WTC11 (cell line): ENCODE measurements around the gene ELAPOR1. TPM values are rescaled to one million over a fixed set of nuclear protein-coding genes. Genes with fewer than 3 reads are reported as not detected.
A peak's percentile ranks its signal among the peaks of the same experiment; 100 is the strongest.

Experiments
- ATAC-seq: fragments of 200-7000 bp; cut with Tn5 transposase; 2 replicates; pipeline ENCODE4 v1.10.0; 2021; ENCODE audit warnings: mild to moderate bottlenecking, moderate library complexity
- CTCF ChIA-PET: fragments of 300-600 bp; sonication (Branson Sonifier 250); formaldehyde crosslinking; loops from one replicate; lab custom pipeline; 2021; ENCODE audit warnings: antibody characterized with exemption; lab: Charles Lee
- POLR2A ChIA-PET: fragments of 350-600 bp; sonication (Branson Sonifier 250); formaldehyde crosslinking; loops from one replicate; lab custom pipeline; 2021; ENCODE audit warnings: antibody characterized with exemption; lab: Charles Lee
- DNase-seq: peaks from one replicate; pipeline ENCODE4 v3.0.0; 2021; ENCODE audit warnings: low spot score
- H3K27ac Mint-ChIP-seq: 2 replicates; pipeline ENCODE4 v1.8.0; 2021; ENCODE audit warnings: mixed read lengths
- H3K27me3 Mint-ChIP-seq: 2 replicates; pipeline ENCODE4 v1.8.0; 2021; ENCODE audit warnings: low read depth, mild to moderate bottlenecking, moderate library complexity, mixed read lengths
- H3K36me3 Mint-ChIP-seq: 2 replicates; pipeline ENCODE4 v1.8.0; 2021; ENCODE audit warnings: mixed read lengths
- H3K4me1 Mint-ChIP-seq: 2 replicates; pipeline ENCODE4 v1.8.0; 2022; ENCODE audit warnings: mixed read lengths
- H3K4me3 Mint-ChIP-seq: 2 replicates; pipeline ENCODE4 v1.8.0; 2021; ENCODE audit warnings: mild to moderate bottlenecking, moderate library complexity, mixed read lengths
- H3K9me3 Mint-ChIP-seq: 2 replicates; pipeline ENCODE4 v1.8.0; 2021; ENCODE audit warnings: mixed read lengths
- ARID4B ChIP-seq: sonication (generic); formaldehyde crosslinking; IDR thresholded peaks from 2 replicates; pipeline ENCODE4 v1.8.0; 2023; ENCODE audit warnings: missing genetic modification reagents, mild to moderate bottlenecking, borderline replicate concordance
- ATF1 ChIP-seq: sonication (generic); formaldehyde crosslinking; IDR thresholded peaks from 2 replicates; pipeline ENCODE4 v1.8.1; 2023; ENCODE audit warnings: mild to moderate bottlenecking, moderate library complexity, missing genetic modification reagents
- CREM ChIP-seq: sonication (generic); formaldehyde crosslinking; IDR thresholded peaks from 2 replicates; pipeline ENCODE4 v1.8.1; 2022; ENCODE audit warnings: mild to moderate bottlenecking, missing genetic modification reagents, moderate library complexity
- CTCF ChIP-seq: fragments of 200-600 bp; IDR thresholded peaks from 2 replicates; pipeline ENCODE4 v1.8.0; 2022; ENCODE audit warnings: antibody characterized with exemption
- E2F1 ChIP-seq: sonication (generic); formaldehyde crosslinking; IDR thresholded peaks from 2 replicates; pipeline ENCODE4 v1.8.0; 2022; ENCODE audit warnings: mild to moderate bottlenecking, missing genetic modification reagents
- ESRRA ChIP-seq: sonication (generic); formaldehyde crosslinking; IDR thresholded peaks from 2 replicates; pipeline ENCODE4 v1.8.1; 2022; ENCODE audit warnings: mild to moderate bottlenecking, missing genetic modification reagents, borderline replicate concordance
- ETV6 ChIP-seq: sonication (generic); formaldehyde crosslinking; IDR thresholded peaks from 2 replicates; pipeline ENCODE4 v1.8.1; 2022; ENCODE audit warnings: mild to moderate bottlenecking, missing genetic modification reagents
- FOXP1 ChIP-seq: sonication (generic); formaldehyde crosslinking; IDR thresholded peaks from 2 replicates; pipeline ENCODE4 v1.8.0; 2022; ENCODE audit warnings: missing genetic modification reagents, mild to moderate bottlenecking, moderate library complexity, borderline replicate concordance
- HMGA2 ChIP-seq: fragments of 250-450 bp; sonication (Bioruptor Pico); IDR thresholded peaks from 2 replicates; pipeline ENCODE4 v1.4.0; 2021; ENCODE audit warnings: mild to moderate bottlenecking, moderate library complexity
- HMGXB4 ChIP-seq: sonication (generic); formaldehyde crosslinking; IDR thresholded peaks from 2 replicates; pipeline ENCODE4 v1.8.1; 2023; ENCODE audit warnings: mild to moderate bottlenecking, moderate library complexity, missing genetic modification reagents
- JUN ChIP-seq: sonication (generic); formaldehyde crosslinking; IDR thresholded peaks from 2 replicates; pipeline ENCODE4 v1.8.0; 2023; ENCODE audit warnings: mild to moderate bottlenecking, missing genetic modification reagents
- NR2C2 ChIP-seq: sonication (generic); formaldehyde crosslinking; IDR thresholded peaks from 2 replicates; pipeline ENCODE4 v1.8.0; 2022; ENCODE audit warnings: mild to moderate bottlenecking, missing genetic modification reagents
- RELA ChIP-seq: sonication (generic); formaldehyde crosslinking; IDR thresholded peaks from 2 replicates; pipeline ENCODE4 v1.8.1; 2022; ENCODE audit warnings: missing genetic modification reagents, mild to moderate bottlenecking, borderline replicate concordance
- TEAD1 ChIP-seq: sonication (generic); formaldehyde crosslinking; IDR thresholded peaks from 2 replicates; pipeline ENCODE4 v1.8.0; 2022; ENCODE audit warnings: mild to moderate bottlenecking, missing genetic modification reagents
- TEAD4 ChIP-seq: sonication (generic); formaldehyde crosslinking; IDR thresholded peaks from 2 replicates; pipeline ENCODE4 v1.8.0; 2022; ENCODE audit warnings: mild to moderate bottlenecking, missing genetic modification reagents
- TP53 ChIP-seq: sonication (generic); formaldehyde crosslinking; IDR thresholded peaks from 2 replicates; pipeline ENCODE4 v1.8.1; 2023; ENCODE audit warnings: mild to moderate bottlenecking, missing genetic modification reagents
- ZNF121 ChIP-seq: sonication (generic); formaldehyde crosslinking; IDR thresholded peaks from 2 replicates; pipeline ENCODE4 v1.8.0; 2023; ENCODE audit warnings: missing genetic modification reagents
- ZNF232 ChIP-seq: sonication (generic); formaldehyde crosslinking; IDR thresholded peaks from 2 replicates; pipeline ENCODE4 v1.8.0; 2022; ENCODE audit warnings: mild to moderate bottlenecking, missing genetic modification reagents
- ZNF423 ChIP-seq: fragments of 250-450 bp; sonication (Bioruptor Pico); IDR thresholded peaks from 2 replicates; pipeline ENCODE4 v2.1.2; 2022; ENCODE audit warnings: mild to moderate bottlenecking, moderate library complexity
- total RNA-seq: library from RNA; stranded (reverse); gene quantifications from 3 replicates; pipeline ENCODE4 v1.2.3, GENCODE V29; 2021
- TF ChIP-seq, protein P1 (sequence below): sonication (generic); formaldehyde crosslinking; IDR thresholded peaks from 2 replicates; pipeline ENCODE4 v1.8.1; 2023; ENCODE audit warnings: mild to moderate bottlenecking, missing genetic modification reagents
- TF ChIP-seq, protein P2 (sequence below): fragments of 250-450 bp; sonication (Bioruptor Pico); IDR thresholded peaks from 2 replicates; pipeline ENCODE4 v2.1.2; 2022; ENCODE audit warnings: mild to moderate bottlenecking, moderate library complexity
- TF ChIP-seq, protein P3 (sequence below): sonication (generic); formaldehyde crosslinking; IDR thresholded peaks from 2 replicates; pipeline ENCODE4 v1.8.1; 2023; ENCODE audit warnings: mild to moderate bottlenecking, missing genetic modification reagents, borderline replicate concordance

ELAPOR1 gene
- total RNA-seq, 1 experiment from 2014 or later = 1.1 TPM

GRCh38 chr1:109112652-109113285, 1.1 kb upstream of the ELAPOR1 start:
- ATAC-seq (peak; percentile 85), DNase-seq (peak; percentile 100)
- Mint-ChIP-seq H3K27ac (no peak overlapping the region), H3K4me3 (peak overlapping the region; percentile 79), H3K36me3 (no peaks in the 10 kb centered on the region), H3K27me3 (peaks cover 82% of the 10 kb centered on the region), H3K9me3 (no peaks in the 10 kb centered on the region), H3K4me1 (peaks cover 10% of the 10 kb centered on the region)
- ChIA-PET POLR2A (interaction anchor here (0.5 to 2.9 kb wide), 4 partner anchors 13 to 286 kb away, joined by 3 to 13 read pairs (median 4); no protein-coding TSS in a partner anchor), CTCF (interaction anchor here (0.6 to 3.6 kb wide), 44 partner anchors 8 to 421 kb away, joined by 3 to 58 read pairs (median 4); partner anchors contain the start of genes FNDC7, PRPF38B, PSRC1 and SORT1)
- TF ChIP-seq E2F1 (CRISPR knock-in tag) = no peak
- TF ChIP-seq, protein P1, sequence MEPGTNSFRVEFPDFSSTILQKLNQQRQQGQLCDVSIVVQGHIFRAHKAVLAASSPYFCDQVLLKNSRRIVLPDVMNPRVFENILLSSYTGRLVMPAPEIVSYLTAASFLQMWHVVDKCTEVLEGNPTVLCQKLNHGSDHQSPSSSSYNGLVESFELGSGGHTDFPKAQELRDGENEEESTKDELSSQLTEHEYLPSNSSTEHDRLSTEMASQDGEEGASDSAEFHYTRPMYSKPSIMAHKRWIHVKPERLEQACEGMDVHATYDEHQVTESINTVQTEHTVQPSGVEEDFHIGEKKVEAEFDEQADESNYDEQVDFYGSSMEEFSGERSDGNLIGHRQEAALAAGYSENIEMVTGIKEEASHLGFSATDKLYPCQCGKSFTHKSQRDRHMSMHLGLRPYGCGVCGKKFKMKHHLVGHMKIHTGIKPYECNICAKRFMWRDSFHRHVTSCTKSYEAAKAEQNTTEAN (CRISPR knock-in tag) = no peak
- TF ChIP-seq ZNF232 (CRISPR knock-in tag) = no peak
- TF ChIP-seq NR2C2 (CRISPR knock-in tag) = no peak
- no peak for TF ChIP-seq TP53 (CRISPR knock-in tag)
- no peak for TF ChIP-seq FOXP1 (CRISPR knock-in tag)
- TF ChIP-seq TEAD1 (CRISPR knock-in tag) = peak; percentile 46; the same call in 1 of the 2 replicates
- TF ChIP-seq TEAD4 (CRISPR knock-in tag) = 0 out of 2 replicates have a peak, but pooled peaks have one; percentile 32
- TF ChIP-seq CTCF = peak; percentile 96
- TF ChIP-seq HMGXB4 (CRISPR knock-in tag) = 0 out of 2 replicates have a peak, but pooled peaks have one; percentile 26
- TF ChIP-seq ESRRA (CRISPR knock-in tag) = no peak
- TF ChIP-seq, protein P2, sequence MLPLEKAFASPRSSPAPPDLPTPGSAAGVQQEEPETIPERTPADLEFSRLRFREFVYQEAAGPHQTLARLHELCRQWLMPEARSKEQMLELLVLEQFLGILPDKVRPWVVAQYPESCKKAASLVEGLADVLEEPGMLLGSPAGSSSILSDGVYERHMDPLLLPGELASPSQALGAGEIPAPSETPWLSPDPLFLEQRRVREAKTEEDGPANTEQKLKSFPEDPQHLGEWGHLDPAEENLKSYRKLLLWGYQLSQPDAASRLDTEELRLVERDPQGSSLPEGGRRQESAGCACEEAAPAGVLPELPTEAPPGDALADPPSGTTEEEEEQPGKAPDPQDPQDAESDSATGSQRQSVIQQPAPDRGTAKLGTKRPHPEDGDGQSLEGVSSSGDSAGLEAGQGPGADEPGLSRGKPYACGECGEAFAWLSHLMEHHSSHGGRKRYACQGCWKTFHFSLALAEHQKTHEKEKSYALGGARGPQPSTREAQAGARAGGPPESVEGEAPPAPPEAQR = no peak
- 0 out of 2 replicates have a peak, but pooled peaks have one; percentile 56 for TF ChIP-seq ETV6 (CRISPR knock-in tag)
- no peak for TF ChIP-seq CREM (CRISPR knock-in tag)
- TF ChIP-seq RELA = no peak
- no peak for TF ChIP-seq JUN (CRISPR knock-in tag)
- TF ChIP-seq, protein P3, sequence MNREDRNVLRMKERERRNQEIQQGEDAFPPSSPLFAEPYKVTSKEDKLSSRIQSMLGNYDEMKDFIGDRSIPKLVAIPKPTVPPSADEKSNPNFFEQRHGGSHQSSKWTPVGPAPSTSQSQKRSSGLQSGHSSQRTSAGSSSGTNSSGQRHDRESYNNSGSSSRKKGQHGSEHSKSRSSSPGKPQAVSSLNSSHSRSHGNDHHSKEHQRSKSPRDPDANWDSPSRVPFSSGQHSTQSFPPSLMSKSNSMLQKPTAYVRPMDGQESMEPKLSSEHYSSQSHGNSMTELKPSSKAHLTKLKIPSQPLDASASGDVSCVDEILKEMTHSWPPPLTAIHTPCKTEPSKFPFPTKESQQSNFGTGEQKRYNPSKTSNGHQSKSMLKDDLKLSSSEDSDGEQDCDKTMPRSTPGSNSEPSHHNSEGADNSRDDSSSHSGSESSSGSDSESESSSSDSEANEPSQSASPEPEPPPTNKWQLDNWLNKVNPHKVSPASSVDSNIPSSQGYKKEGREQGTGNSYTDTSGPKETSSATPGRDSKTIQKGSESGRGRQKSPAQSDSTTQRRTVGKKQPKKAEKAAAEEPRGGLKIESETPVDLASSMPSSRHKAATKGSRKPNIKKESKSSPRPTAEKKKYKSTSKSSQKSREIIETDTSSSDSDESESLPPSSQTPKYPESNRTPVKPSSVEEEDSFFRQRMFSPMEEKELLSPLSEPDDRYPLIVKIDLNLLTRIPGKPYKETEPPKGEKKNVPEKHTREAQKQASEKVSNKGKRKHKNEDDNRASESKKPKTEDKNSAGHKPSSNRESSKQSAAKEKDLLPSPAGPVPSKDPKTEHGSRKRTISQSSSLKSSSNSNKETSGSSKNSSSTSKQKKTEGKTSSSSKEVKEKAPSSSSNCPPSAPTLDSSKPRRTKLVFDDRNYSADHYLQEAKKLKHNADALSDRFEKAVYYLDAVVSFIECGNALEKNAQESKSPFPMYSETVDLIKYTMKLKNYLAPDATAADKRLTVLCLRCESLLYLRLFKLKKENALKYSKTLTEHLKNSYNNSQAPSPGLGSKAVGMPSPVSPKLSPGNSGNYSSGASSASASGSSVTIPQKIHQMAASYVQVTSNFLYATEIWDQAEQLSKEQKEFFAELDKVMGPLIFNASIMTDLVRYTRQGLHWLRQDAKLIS (CRISPR knock-in tag) = no peak
- no peak for TF ChIP-seq ATF1 (CRISPR knock-in tag)
- no peak for TF ChIP-seq HMGA2 (CRISPR knock-in tag)
- TF ChIP-seq ZNF121 (CRISPR knock-in tag) = no peak
- TF ChIP-seq ZNF423 (CRISPR knock-in tag) = no peak
- peak; percentile 76; the same call in 1 of the 2 replicates for TF ChIP-seq ARID4B (CRISPR knock-in tag)
